NCI-H345 (cell line): Measurements from ENCODE around the gene MRPL40.

Experiments used
- DNase-seq: peaks from one replicate; lab custom pipeline; 2025; lab: John Stamatoyannopoulos, UW

The MRPL40 gene

GRCh38 chr22:19483481-19484244 lies 51.3 kb downstream of the MRPL40 start:
- DNase-seq, result no peak
